Frontal cortex (tissue), 4 donors: ENCODE results near the gene NAP1L4. TPM values are rescaled to one million over a fixed set of nuclear protein-coding genes. Genes with fewer than 3 reads are reported as not detected.

Experiments
- DNase-seq, 2 donors: peaks; one replicate each; pipeline ENCODE4 v3.0.0; 2012; ENCODE audit warnings: low spot score in 2 of 2
- FAIRE-seq: peaks from 2 replicates; lab custom pipeline; 2012; peaks lifted over from hg19 to GRCh38; lab: Jason Lieb, UNC
- total RNA-seq: library from RNA; depleted of rRNA; stranded (reverse); fragments of >200 nt; gene quantifications from one replicate; pipeline ENCODE4 v1.2.3, GENCODE V29; 2014
- donor health status: control.
- donor health status: control.
- donor health status: control.

Gene NAP1L4
- total RNA-seq, 1 donor from 2014 or later, result 245 TPM

DNA sequence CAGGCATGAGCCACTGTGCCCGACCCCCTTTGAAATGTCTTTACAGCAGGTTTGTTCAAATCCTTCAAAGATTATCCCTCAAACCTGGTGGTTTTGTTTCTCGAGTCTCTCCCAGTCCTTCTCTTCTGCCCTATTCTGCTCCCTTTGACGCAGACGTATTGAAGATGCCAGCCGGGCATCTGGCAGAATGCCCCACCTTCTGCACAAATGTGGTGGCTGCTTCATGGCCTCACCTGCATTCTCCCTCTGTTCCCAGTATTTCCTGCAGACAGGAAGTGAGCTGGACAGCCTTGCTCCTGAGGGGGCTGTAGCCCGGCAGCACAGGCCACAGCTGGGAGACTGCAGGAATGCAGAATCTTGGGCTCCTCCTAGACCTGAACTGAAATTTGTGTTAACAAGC lies 4.8 kb upstream of the NAP1L4 start:
- no peak for FAIRE-seq
- no peak for DNase-seq

DNA sequence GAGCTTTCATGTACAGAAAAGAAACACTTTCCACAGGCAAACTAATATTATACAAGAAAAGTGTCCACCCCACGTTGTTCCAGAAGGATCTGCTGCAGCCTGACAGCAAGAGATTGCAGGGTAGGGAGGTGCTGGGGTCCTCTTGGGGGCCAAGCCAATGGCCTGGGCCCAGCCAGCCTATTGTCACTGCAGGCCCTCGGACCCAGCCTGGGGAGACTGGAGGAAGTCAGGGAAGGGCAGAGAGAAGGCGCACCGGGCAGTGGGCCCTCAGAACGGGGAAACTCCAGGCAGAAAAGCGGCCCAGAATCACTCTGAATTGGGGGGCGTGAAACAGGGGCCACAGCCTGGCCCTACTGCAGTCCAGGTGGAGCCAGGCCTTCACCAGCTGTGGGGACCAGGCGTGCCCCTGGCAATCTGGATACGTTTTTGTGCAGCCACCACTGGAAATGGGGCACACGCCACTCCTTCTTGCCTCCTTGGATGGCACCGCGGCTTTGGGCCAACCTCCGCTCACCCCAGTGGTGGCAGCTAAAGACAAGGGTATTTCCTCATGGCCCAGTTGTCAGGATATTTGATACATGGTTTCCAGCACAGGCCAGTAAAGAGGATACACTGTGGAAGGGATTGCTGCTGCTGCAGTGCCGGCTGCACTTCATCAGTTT lies 3.9 kb upstream of the NAP1L4 start:
- no peak for DNase-seq
- no peak for FAIRE-seq

DNA sequence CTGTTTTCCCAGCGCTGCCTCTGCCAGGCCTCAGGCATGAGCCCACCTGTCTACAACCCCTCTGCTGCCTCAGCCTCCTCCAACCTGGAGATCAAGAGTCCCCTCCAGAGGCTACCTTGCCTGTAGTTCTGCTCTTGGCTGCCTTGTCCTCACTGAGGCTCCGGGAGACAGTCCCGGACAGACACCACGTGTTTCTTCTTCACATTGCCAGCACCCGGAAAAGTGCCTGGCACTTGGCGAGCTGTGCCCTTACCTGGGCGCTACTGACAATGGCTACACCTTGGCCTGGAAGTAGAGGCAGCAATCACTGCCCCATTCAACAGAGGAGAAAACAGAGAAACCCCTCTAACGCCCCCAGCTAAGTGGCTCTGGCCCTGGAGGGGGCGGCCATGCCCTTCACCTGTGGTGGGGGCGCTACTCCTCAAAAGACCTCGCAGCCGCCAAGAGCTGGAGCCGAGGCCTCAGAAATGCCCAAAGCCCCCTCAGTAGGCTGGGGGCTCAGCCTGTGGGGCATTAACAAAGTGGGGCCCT lies 3.0 kb upstream of the NAP1L4 start:
- no peak for DNase-seq
- no peak for FAIRE-seq

DNA sequence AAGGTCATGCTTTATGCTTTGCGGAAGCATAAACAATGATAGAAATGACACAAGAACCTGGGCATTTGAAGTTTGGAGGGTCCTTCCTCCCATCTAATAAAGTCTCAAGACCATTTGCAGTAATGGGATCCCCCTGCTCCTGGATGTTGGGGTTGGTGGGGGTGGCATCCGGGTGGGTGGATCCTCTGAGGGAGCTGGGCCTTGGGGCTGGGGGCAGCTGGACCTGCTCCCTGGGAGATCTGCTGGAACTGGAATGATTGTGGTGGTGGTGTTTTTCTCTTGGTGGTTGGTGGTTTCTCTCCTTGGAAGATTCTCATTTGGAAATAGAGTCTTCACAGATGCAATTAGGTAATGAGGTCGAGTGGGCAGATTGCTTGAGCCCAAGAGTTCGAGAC lies 2.2 kb upstream of the NAP1L4 start:
- DNase-seq, result no peak
- FAIRE-seq, result no peak

DNA sequence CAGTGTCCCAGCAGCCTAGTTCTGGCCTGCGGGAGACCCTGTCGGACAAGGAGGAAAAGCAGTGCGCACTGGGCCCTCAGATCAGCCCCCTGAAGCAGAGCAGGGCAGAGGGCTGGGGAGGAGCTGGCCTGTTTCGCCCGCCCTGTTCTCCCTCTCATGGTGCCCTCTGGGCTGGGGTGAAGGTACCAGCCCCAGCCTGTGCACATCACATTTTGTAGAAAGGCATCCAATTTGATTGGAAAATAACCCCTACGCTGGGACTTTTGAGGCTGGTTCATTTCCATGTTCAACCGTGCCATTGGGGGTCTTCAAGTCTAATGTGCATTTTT lies 832 bp upstream of the NAP1L4 start:
- FAIRE-seq (no peak), DNase-seq (no peak)

DNA sequence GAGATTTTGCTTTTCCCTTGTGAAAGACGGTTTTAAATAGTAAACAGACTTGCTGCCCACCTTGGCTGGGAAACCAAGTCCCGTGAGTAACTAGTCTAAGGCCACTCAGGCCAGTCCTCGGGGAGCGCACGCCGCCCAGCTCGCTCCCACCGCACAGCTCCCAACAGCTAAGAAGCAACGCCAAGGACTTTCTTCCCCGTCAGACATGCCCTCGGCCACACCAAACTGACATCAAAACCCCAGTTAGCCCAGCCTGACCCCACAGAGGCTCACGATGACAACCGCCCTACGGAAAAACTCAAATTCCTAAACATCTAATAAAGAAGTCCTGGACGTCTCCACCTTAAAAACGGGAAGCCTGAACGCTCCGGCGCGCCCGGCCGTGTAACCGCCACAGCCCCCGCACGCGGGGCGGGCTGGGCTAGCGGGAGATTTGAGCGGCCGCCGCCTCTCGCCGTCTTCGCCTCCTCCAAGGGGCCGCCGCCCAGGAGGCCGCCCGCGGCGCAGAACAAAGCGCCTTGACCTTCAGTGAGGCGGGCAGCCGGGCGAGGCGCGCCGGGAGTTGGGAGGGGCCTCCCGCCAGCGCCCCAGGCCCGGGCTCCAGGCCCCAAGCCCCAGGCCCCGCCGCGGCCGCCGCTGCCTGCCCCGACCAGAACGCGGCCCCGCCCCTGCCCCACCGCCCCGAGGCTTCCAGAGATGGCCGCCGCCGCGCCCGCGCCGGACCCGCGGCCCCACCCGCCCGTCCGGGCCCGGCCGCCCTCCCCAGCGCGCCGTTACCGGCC lies 486 bp downstream of the NAP1L4 start:
- DNase-seq (peak in 1 of 2 donors; percentile 74), FAIRE-seq (no peak)

DNA sequence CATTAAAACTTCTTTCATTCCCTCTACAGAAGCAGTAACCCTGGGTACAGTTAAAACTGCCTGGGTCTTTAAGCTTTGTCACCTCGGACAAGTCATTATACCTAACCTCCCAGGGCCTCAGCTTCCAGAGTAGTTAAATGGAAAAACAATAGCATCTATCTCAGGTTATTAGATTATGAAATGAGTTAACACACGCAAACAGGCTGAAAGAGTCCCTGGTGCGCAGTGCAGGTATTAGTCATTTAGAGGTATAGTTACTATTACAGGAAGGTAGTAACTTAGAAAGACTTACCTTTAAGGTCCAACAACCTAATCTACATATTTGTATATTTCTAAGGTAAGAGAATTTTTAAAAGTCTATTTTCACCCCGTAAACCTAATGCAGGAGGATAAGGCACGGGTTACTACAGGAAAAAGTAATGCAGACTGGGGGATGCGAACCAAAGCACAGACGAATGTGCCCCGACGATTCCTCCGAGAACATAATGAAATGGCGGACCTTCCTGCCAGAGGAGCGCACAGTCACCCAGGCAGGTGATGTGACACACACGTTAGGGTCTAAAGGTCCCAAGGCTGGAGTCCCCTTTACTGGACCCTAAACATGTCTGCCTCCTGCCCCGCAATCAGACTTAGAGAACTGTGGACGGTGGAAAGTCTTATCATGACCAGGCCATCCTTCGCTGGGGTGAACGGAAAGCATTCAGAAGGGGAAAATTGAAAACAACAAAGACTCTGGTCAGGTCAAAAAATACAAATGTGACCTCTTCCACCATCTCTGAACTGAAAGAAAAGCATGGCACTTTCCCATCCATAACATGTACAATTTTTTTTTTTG lies 1.3 kb downstream of the NAP1L4 start:
- DNase-seq, result no peak
- no peak for FAIRE-seq

DNA sequence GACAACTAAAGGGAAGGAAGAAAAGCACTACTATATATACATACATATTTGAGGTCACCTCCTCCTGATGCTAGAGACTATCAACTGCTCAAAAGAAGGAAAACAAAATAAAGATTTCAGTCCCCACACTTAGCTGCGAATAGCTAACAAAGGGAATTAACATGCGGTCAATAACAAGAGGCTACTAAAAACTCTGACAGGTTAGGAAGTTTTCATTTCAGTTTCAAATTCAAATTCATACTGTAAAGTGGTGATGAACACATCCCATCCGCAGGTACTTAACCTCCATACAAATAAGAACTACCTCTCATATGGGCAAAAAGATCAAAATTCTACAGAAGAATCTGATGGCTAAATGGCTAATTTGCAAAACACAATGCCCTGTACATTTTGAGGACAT lies 2.6 kb downstream of the NAP1L4 start:
- DNase-seq (no peak), FAIRE-seq (no peak)

DNA sequence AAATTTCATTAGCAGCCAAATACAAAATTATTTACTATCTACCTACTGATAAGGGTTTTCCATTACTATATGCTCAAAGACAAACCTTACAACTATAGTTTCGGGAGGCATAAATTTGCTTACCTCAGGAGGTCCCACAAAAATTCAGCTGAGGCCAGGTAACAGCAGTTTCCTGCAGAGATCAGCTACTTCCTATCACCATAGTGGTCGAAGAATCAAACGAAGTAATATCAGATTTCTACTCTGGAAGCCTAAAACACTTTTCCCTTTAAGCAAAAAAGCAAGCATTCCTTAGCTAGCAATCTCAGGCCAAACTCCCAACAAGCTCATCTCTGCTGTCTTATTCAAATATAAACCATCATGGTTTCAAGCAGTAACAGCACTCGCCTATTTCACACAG lies 3.1 kb downstream of the NAP1L4 start:
- DNase-seq (no peak), FAIRE-seq (no peak)

DNA sequence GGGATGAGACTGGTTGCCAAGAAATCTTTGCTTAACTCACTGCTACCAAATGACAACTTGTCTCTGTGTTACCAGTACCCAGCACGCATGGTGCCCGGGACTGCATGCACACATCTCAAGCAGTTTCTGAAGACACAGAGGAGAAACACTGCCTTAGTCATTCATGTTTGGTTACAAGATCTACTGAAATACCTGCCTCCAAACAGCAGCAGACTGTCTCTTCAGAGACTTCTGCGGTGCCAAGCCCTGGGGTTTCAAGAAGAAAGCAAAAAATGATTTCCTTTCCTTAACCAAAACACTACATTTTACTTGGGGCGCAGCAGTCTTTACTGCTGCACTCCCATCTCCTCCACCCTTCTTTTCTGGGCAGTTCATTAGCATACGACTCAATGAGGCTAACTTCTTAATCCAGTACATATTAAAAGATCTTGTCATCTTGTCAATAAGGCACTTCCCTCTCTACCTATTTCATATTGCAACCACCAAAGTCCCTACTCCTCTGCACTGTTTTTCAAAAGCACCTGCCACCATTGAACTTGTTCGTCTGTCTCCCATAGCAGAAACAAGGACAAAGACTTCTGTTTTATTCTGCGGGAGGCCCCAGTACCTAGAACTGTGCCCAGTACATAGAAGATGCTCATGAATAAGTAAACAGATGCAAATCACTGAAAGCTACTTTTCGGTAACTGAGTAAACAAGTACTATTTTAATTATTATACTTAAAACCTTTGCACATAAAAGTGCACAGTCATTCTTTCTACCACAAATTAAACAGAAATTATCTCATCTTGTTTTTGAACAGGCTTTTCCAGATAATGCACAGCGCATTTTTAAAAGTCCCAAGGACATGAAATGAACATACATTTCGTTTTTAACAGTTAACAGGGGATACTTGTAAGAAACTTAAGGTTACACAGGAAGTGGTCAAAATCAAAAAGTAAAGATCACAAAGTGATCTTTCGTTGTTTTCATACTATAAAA lies 4.0 kb downstream of the NAP1L4 start:
- FAIRE-seq, result no peak
- DNase-seq, result no peak

DNA sequence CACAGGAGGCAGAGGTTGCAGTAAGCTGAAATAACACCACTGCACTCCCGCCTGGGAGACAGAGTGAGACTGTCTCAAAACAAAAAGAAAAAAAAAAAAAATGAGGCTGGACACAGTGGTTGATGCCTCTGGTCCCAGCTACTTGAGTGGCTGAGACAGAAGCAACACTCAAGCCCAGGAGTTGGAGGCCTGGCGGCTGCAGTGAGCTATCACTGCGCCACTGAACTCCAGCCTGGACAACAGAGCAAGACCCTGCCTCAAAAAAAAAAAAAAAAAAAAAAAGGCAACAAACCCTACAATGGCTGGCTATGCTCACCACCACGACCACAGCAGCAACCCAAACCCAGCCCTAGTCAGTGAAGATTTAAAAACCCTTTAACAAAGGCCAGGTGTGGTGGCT lies 8.2 kb downstream of the NAP1L4 start:
- no peak for DNase-seq
- no peak for FAIRE-seq

DNA sequence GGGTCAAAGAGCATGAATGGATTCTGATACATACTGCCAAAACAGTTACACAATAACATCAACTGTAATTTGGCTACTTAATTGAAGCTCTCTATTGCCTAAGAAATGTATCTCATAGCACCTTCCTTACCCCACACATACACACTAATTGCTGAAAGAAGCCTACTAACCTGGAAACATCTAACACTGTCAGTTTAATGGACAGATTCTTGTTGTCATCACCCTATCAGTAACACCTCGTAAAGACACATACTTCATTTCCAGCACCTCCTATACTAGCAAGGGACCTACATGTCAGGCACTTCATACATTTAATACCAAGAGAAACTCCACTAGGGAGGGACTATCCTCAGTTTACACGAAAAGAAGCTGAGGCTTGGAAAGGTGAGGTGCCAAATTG lies 9.9 kb downstream of the NAP1L4 start:
- DNase-seq (no peak), FAIRE-seq (no peak)

DNA sequence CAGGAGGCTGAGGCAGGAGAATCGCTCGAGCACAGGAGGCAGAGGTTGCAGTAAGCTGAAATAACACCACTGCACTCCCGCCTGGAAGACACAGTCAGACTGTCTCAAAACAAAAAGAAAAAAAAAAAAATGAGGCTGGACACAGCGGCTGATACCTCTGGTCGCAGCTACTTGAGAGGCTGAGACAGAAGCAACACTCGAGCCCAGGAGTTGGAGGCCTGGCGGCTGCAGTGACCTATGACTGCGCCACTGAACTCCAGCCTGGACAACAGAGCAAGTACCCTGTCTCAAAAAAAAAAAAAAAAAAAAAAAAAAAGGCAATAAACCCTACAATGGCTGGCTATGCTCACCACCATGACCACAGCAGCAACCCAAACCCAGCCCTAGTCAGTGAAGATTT lies 11.0 kb downstream of the NAP1L4 start:
- FAIRE-seq, result no peak

DNA sequence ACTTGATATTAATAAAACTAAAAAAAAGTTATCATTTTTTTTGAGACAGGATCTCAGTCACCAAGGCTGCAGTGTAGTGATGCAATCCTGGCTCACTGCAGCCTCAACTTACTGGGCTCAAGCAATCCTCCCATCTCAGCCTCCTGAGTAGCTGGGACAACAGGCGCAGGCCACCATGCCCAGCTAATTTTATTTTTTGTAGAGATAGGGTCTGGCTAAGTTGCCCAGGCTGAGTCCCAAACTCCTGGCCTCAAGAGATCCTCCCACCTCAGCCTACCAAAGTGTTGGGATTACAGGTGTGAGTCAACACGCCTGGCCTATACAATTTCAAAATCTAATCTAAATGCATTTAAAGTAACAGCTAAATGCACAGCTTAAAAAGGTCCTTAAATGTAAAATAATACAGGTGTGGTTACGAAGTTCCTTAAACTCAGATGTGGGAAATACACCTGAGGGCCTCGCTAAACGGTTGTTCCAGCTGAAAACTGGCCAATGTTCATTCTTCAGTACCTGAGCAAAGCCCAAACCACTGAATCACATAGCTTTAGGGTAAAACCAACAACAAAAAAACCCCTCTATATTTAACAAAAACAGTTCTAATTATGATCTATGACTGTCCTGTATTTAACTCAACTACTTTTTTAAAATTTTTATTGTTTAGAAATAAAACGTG lies 11.8 kb downstream of the NAP1L4 start:
- DNase-seq, result no peak
- no peak for FAIRE-seq

More for the DNA sequence above, 11.0 kb downstream of the NAP1L4 start:
- no peak for DNase-seq

DNA sequence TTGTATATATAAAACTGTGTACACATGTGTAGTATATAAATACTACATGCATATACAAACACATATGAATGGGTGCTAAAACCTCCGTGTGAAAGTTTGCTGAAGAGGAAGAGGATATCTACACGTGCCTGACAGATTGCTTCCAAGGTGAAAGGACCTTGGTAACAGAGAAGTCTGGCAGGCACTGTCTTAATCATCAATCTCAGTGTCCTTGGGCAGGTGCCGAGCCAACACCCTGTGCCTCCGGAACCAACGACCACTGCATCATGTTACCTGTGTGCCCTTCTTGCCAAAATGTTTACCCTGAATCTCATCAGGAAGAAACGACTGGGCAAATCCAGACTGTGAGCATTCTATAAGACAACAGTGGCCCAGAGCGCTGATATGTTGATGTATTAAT lies 15.0 kb downstream of the NAP1L4 start:
- DNase-seq (no peak), FAIRE-seq (no peak)

DNA sequence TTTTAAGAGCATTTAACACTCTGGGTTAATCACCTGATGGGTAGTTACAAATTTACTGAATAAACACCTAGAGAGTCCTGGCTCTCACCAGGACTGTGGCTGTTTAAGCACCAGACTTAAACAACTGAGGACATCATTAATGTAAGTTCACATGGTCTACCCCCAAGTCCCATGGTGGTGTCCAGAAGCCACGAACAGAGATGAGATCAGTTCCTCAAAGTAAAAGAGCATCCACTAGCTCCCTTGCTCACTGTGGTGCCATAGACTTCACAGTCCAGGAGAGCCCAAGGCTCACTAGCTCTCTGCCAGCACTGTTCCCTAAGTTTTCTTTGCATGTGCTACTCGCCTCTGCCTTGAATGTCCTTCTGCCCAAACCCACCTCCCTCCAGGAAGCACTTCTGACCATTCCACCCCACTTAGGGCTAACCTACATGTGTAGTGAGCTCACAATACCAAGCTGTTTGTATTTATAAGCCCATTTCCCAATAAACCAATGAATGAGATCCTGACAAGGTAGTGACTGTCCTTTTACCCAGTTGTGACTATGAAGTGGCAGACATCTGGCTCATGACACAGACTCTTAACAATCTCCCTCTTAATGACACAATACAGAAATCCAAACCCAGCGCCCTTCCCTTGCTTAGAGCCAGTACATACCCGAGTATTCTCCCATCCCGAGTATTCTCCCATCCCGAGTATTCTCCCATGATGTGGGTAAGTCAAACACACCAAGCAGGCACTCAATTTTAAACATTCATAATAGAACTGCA lies 15.7 kb downstream of the NAP1L4 start:
- no peak for DNase-seq
- FAIRE-seq, result no peak

DNA sequence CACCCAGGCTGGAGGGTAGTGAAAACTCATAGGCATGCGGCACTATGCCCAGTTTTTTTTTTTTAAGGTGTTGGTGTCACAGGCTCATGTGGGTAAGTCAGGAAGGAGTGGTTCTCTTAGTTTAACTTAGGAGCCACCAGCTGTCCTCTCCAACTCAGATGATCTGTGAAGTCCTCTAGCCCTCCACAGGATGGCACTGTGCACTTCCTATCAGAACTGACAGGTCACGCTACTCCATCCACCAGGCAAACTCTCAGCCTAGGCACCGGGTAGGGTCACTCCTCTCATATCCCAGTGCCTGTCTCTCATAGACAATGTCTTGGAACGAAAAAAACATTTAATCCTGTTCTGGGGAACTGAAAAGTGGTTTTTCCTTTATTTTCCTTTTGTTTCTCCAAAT lies 16.5 kb downstream of the NAP1L4 start:
- DNase-seq (peak in 1 of 2 donors; percentile 39), FAIRE-seq (no peak)

DNA sequence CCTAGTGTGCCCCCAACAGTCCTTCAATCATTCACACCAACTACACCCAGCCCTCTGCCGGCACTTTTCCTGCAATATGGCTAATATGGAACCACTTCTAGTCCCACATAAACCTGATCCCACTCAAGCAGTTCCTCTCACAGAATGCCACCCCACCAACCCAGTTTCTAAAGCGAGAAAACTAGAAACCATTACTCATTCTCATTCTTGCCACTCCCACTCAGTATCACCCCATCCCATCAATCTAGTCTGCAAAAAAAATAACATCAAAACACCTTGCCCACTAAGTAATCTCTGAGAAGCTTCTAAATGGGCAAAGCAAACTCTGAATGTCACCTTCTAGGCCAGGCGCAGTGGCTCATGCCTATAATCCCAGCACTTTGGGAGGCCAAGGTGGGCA lies 17.9 kb downstream of the NAP1L4 start:
- FAIRE-seq, result no peak

More for the DNA sequence above, 17.9 kb downstream of the NAP1L4 start:
- DNase-seq, result no peak
